H1 (cell line): ENCODE results near the gene HPS6. TPM values are rescaled to one million over a fixed set of nuclear protein-coding genes. Genes with fewer than 3 reads are reported as not detected.
A peak's percentile ranks its signal among the peaks of the same experiment; 100 is the strongest.

ENCODE experiments used
- ATF3 ChIP-seq: IDR thresholded peaks from 2 replicates; pipeline ENCODE4 v1.6.1; 2011; ENCODE audit warnings: low read depth, mild to moderate bottlenecking, low read length; ENCODE audit not compliant: insufficient read depth
- CHD2 ChIP-seq: IDR thresholded peaks from 2 replicates; pipeline ENCODE4 v1.6.1; 2012; ENCODE audit warnings: low read length, improper control_type of control experiment
- CHD7 ChIP-seq: fragments of 300-600 bp; sonication (generic); IDR thresholded peaks from 2 replicates; pipeline ENCODE4 v1.7.1; 2012; ENCODE audit warnings: low read length, moderate library complexity, mild to moderate bottlenecking, inconsistent platforms; ENCODE audit not compliant: insufficient replicate concordance
- CTBP2 ChIP-seq: IDR thresholded peaks from 2 replicates; pipeline ENCODE4 v1.7.0; 2011; ENCODE audit warnings: borderline replicate concordance, mild to moderate bottlenecking, moderate library complexity, mixed read lengths, low read length; ENCODE audit not compliant: insufficient read depth, insufficient read length
- EGR1 ChIP-seq: IDR thresholded peaks from 2 replicates; pipeline ENCODE4 v1.6.1; 2011; ENCODE audit warnings: low read depth, low read length, borderline replicate concordance
- KDM4A ChIP-seq: IDR thresholded peaks from one replicate; pipeline ENCODE4 v1.7.1; 2012; ENCODE audit warnings: low read depth, mild to moderate bottlenecking, moderate library complexity, low read length, inconsistent platforms; ENCODE audit not compliant: severe bottlenecking
- PHF8 ChIP-seq: fragments of 200-600 bp; sonication (generic); conservative IDR thresholded peaks from 2 replicates; pipeline ENCODE4 v1.7.1; 2012; ENCODE audit warnings: low read depth, mild to moderate bottlenecking, inconsistent platforms, low read length, moderate library complexity
- RNF2 ChIP-seq: fragments of 200-900, 300-1000 bp; sonication (generic); IDR thresholded peaks from 2 replicates; pipeline ENCODE4 v1.7.1; 2016; ENCODE audit warnings: borderline replicate concordance, low read depth, mild to moderate bottlenecking, antibody characterized with exemption, low read length; ENCODE audit not compliant: poor library complexity, severe bottlenecking; ENCODE audit errors: missing control alignments
- SP2 ChIP-seq: IDR thresholded peaks from 2 replicates; pipeline ENCODE4 v1.6.1; 2012; ENCODE audit warnings: mild to moderate bottlenecking, low read length, inconsistent platforms
- polyA plus RNA-seq, 7 experiments: library from polyadenylated mRNA; depleted of rRNA in 3 of 7; stranded (reverse) in 5 of 7; unstranded in 2 of 7; fragments of >200 nt in 5 of 7; fragments of 200-250 nt in 2 of 7; gene quantifications; 1 replicate in 5 of 7; 2 replicates in 1 of 7; 4 replicates in 1 of 7; pipeline versions ENCODE4 v1.2.1 to v1.2.3, GENCODE V29; 2011 to 2013; ENCODE audit warnings: missing spikeins in 2 of 7, mixed read lengths in 2 of 7
- total RNA-seq: library from RNA; stranded (reverse); fragmentation: NEBNext Ultra II Directional; extraction: Animal tissue kit (Norgen Biotek cat#: 25700); gene quantifications from 2 replicates; pipeline ENCODE4 v1.2.1, GENCODE V29; 2021

The HPS6 gene
- total and polyA plus RNA-seq, 2 of the 8 experiments (the other 6 are each of a cell fraction or from before 2014, with no cell fraction given), result 10.2 to 17.7 TPM

DNA sequence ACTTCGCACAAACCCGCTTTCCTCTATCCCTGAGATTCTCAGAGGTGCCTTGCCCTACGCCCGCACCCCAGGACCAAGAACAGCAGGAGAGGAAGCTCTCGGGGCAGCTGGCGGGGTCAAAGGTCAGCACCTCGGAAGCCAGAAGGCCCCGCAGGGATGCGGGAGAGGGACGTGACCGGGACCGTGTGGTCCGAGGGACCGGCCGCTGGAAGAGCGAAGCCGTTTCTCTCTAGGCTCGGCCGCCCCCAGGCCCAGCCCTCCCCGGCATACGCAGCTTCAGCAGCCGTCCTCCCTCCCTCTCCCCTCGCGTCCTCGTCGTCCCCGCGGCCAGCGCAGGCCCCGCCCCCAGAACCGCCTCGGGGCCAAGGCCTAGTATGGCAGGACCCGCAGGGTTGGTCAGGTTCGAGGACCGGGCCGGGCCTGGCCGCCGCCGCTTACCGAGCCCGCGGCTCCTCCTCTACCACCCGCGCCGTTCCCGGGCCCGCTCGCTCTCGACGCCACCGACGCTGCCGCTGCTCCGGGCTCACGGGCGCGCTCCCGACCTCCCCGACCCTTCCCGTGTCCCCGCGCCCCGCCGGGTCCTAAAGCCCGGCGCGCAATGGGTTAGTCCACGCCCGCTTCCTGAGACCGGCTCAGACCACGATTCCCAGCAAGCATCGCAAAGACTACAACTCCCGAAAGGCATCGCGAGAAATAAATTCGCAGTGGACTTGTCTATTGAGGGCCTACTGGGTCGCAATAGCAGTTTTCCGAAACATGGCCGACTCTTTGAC is 9.3 kb upstream of the HPS6 start, which contains the start of gene ARMH3 (continued):
- TF ChIP-seq CHD7 (no peak), ATF3 (no peak), RNF2 (no peak), SP2 (no peak), PHF8 (peak; percentile 73), EGR1 (peak; percentile 63), KDM4A (peak; percentile 83), CTBP2 (no peak), CHD2 (peak; percentile 76)
